C4-2B (cell line): ENCODE measurements around the gene PPP1R14D.

ENCODE experiments used
- H3K27ac ChIP-seq: fragments of 450-650 bp; 2 replicates; pipeline ENCODE4 v1.5.1; 2017
- ZFX ChIP-seq: fragments of 450-650 bp; IDR thresholded peaks from 2 replicates; pipeline ENCODE4 v1.6.1; 2017
- TF ChIP-seq, protein P1 (sequence below): fragments of 450-650 bp; conservative IDR thresholded peaks from 2 replicates; pipeline ENCODE4 v1.5.1; 2017; ENCODE audit warnings: mild to moderate bottlenecking

The PPP1R14D gene

DNA sequence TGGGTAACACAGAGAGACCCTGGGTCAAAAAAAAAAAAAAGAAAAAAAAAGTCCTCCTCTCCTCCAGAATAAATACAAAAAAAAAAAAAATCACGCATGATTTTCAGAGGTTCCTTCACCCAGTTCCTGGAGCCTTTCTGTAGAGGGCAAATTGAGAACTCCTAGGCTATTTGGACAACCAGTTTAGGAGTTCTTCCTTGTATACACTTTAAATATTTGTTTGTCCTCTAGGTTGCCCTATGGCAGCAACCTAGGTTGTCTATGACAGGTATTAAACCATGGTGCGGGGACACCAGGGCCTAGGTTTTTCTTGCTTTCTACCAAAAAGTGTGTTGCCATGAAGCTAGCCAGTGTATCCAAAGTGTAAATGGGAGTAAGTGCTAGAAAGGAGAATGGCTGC, 25.4 kb downstream of the PPP1R14D start:
- TF ChIP-seq, protein P1, sequence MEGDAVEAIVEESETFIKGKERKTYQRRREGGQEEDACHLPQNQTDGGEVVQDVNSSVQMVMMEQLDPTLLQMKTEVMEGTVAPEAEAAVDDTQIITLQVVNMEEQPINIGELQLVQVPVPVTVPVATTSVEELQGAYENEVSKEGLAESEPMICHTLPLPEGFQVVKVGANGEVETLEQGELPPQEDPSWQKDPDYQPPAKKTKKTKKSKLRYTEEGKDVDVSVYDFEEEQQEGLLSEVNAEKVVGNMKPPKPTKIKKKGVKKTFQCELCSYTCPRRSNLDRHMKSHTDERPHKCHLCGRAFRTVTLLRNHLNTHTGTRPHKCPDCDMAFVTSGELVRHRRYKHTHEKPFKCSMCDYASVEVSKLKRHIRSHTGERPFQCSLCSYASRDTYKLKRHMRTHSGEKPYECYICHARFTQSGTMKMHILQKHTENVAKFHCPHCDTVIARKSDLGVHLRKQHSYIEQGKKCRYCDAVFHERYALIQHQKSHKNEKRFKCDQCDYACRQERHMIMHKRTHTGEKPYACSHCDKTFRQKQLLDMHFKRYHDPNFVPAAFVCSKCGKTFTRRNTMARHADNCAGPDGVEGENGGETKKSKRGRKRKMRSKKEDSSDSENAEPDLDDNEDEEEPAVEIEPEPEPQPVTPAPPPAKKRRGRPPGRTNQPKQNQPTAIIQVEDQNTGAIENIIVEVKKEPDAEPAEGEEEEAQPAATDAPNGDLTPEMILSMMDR, result no peak
- TF ChIP-seq ZFX, result no peak
- peak overlapping the region; percentile 82 for H3K27ac ChIP-seq

DNA sequence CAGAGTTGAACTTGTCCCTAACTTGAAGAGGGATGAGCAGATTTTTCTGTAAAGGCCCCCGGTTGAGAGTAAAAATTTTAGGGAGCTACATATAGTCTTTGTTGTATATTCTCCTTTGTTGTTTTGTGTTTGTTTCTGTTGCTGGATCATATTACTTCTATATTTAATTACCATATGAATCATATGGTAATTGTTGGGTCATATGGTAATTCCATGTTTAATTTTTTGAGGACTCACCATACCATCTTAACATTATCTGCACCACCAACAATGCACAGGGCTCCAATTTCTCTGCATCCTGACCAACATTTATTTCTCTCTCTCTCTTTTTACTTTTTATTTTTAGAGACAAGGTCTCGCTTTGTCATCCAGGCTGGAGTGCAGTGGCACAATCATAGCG, 29.0 kb downstream of the PPP1R14D start:
- H3K27ac ChIP-seq, result no peak overlapping the region
- TF ChIP-seq, protein P1, result no peak
- no peak for TF ChIP-seq ZFX

DNA sequence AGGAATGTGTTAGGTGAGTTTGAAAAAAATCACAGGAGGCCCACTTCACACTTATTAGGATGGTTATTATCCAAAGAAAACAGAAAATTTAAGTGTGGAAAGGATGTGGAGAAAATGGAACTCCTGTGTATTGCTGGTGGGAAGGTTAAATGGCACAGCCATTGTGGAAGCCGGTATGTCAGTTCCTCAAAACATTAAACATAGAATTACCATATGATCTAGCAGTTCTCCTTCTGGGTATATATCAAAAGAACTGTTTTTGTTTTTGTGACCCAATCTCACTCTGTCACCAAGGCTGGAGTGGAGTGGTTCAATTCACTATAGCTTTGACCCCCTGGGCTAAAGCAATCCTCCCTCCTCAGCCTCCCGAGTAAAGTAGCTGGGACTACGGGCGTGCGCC, 32.0 kb downstream of the PPP1R14D start:
- no peak for TF ChIP-seq ZFX
- TF ChIP-seq, protein P1, result no peak
- H3K27ac ChIP-seq, result no peak overlapping the region

DNA sequence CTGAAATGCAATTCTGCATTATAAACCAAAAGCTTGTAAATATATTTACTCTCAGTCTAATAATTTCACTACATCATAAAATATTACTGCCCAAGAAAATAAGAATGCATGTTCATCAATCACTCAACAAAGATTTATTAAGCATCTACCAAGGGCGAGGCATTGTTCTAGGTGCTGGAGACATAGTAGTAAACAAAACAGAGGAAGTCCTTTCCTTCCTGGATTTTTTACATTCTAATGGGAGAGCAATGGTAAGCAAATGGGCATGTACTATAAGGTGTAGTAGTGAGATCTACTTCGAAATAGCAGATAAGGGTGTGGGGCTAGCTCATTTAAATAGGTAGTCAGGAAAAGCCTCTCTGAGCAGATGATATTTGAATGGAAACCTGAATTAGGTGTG, 32.5 kb downstream of the PPP1R14D start:
- TF ChIP-seq, protein P1, result no peak
- no peak for TF ChIP-seq ZFX
- no peak overlapping the region for H3K27ac ChIP-seq

DNA sequence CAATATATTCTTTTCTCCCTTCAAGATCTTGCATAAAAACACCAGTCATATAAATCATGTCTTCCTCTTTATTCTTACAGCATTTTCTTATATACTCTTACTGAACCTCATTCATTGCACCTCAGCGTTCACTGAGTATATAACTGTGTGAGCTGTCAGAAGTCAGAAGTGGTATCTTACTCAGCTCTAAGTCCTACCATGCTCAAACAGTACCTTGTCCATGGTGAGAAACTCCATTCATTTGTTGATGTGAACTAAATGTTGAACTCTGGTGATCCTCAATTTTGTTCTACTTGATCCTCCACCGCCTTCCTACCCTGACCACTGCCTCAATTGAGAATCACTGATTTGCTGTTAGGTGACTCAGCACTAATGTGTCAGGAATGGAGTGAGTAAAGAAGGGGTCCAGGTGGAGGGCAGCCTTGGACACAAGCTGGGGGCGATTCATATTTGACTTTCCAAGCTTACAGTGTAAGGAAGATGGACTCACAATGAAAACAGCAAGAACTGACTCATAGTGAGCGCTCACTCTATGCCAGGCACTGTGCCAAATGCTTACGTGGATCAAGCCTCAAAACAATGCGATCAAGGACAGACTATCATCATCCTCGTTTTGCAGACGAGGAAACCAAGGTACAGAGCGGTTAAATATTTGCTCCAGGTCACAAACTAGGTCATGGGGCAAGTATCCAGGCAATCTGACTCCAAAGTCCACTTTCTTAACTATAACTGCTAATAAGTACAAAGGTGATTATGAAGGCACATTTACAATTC, 35.1 kb downstream of the PPP1R14D start:
- TF ChIP-seq ZFX, result no peak
- TF ChIP-seq, protein P1, result no peak
- H3K27ac ChIP-seq, result peak overlapping the region; percentile 50

DNA sequence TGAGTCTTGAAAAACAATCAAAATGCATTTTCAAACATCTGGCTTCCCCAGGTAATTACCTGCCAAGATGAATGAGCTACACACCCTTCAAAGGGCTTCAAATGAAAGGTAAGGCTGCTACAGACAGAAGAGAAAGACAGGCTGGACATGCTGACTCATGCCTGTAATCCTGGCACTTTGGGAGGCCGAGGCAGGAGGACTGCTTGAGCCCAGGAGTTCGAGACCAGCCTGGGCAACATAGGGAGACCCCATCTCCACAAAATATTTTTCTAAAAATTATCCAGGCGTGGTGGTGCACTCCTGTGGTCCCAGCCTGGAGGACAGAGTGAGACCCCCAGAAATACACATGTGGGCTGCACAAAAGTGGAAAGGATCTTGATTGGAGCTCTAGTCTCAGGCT, 36.1 kb downstream of the PPP1R14D start:
- TF ChIP-seq, protein P1, result no peak
- TF ChIP-seq ZFX, result no peak
- peak overlapping the region; percentile 50; the same call in 1 of the 2 replicates for H3K27ac ChIP-seq

DNA sequence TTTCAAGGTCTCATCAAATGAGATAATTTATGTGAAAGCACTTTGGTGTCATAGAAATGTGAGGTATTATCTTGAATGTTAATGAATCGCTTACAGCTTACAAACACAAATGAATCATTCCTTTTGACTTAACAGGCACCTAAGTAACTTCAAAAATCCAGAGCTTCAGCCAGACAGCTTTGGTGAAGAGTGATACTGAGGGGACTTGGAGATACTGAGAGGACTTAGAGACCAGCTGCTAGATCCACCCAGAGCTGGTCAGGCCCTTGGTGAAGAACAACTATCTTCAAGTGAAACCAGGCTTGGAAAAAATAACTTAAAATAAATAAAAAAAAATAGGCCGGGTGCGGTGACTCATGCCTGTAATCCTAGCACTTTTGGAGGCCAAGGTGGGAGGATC, 37.8 kb downstream of the PPP1R14D start:
- TF ChIP-seq ZFX, result no peak
- TF ChIP-seq, protein P1, result no peak
- H3K27ac ChIP-seq, result no peak overlapping the region
